ENCODE data around the gene FGD6. TPM values are rescaled to one million over a fixed set of nuclear protein-coding genes. Genes with fewer than 3 reads are reported as not detected.

FGD6 gene
- total and polyA plus RNA-seq, 11 donors, result 2.8 to 29.1 (median 18.5) TPM

DNA sequence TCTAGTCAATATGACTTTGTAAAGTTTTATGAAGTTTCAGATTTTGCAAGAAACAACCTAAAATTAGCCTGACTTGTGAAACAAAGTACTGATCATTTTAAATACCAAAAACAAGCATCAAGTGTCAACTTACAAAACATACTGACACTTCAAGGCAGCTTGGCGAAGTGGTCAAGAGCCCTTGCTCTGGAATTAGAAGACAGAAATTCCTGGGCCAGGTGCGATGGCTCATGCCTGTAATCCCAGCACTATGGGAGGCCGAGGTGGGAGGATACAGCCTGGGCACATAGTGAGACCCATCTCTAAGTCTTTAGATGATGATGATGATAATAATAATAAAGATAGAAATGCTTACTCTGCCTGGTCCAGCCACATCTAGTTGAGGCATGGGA lies 98.5 kb downstream of the FGD6 start:
- H3K27me3 ChIP-seq, result no peaks in the 10 kb centered on the region
- no peak overlapping the region for H3K4me3 ChIP-seq
- WGBS, 4 donors, result 75 to 88% (median 78%) methylated on average over 3 of the region's 3 CpGs
- DNase-seq, result no peak
- H3K27ac ChIP-seq, result peak overlapping the region in 4 of 12 donors; percentile 5 to 14 (median 8)
- TF ChIP-seq, protein P1, sequence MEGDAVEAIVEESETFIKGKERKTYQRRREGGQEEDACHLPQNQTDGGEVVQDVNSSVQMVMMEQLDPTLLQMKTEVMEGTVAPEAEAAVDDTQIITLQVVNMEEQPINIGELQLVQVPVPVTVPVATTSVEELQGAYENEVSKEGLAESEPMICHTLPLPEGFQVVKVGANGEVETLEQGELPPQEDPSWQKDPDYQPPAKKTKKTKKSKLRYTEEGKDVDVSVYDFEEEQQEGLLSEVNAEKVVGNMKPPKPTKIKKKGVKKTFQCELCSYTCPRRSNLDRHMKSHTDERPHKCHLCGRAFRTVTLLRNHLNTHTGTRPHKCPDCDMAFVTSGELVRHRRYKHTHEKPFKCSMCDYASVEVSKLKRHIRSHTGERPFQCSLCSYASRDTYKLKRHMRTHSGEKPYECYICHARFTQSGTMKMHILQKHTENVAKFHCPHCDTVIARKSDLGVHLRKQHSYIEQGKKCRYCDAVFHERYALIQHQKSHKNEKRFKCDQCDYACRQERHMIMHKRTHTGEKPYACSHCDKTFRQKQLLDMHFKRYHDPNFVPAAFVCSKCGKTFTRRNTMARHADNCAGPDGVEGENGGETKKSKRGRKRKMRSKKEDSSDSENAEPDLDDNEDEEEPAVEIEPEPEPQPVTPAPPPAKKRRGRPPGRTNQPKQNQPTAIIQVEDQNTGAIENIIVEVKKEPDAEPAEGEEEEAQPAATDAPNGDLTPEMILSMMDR (IDR thresholded peaks at IDR 0.05), result no peak
- TF ChIP-seq POLR2A (IDR thresholded peaks at IDR 0.05), result no peak
- peaks cover 0 to 24% (median 9%) of the 10 kb centered on the region in 12 donors for H3K4me1 ChIP-seq
- H3K36me3 ChIP-seq, result peaks cover 0 to 3% (median 0%) of the 10 kb centered on the region in 9 donors
- ATAC-seq, result no peak
- no peaks in the 10 kb centered on the region for H3K9me3 ChIP-seq
- intact Hi-C loops (cut with DNase I), result loop anchor here in 6 of 10 donors (2.0 to 10.0 kb wide), 5 partner anchors 96 to 414 kb away; partner anchors contain the start of genes FGD6 (in 5 of the 6) and VEZT (in 5 of the 6)

DNA sequence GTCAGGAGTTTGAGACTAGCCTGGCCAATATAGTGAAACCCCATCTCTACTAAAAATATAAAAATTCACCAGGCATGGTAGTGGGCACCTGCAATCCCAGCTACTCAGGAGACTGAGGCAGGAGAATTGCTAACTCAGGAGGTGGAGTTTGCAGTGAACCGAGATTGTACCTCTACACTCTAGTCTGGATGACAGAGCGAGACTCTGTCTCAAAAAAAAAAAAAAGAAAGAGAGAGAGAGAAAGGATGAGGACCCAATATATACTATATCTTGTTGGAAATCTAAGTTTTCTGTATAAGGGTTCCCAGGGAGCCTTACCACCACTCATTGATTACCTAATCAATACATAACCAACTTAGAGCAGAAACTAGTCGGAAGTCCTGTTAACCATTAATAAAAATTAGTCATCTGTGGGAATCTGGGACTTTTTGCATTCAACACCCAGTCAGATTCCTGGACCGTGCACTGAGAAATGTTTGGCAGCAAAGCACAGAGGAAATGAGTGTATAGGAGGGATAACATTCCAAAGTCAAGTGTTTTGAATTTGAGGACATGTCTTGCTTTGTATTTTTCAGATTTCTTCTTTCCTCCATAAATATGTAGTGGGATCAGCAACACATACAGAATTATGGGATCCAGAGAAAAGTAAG lies 99.0 kb downstream of the FGD6 start:
- H3K4me1 ChIP-seq, result peaks cover 0 to 24% (median 9%) of the 10 kb centered on the region in 12 donors
- ATAC-seq, result peak in 1 of 4 donors; percentile 46
- H3K9me3 ChIP-seq, result no peaks in the 10 kb centered on the region
- H3K27me3 ChIP-seq, result no peaks in the 10 kb centered on the region
- H3K4me3 ChIP-seq, result no peak overlapping the region
- intact Hi-C loops (cut with DNase I), result loop anchor here in 6 of 10 donors (2.0 to 10.0 kb wide), 5 partner anchors 97 to 414 kb away; partner anchors contain the start of genes FGD6 (in 5 of the 6) and VEZT (in 5 of the 6)
- H3K27ac ChIP-seq, result peak overlapping the region in 4 of 12 donors; percentile 5 to 14 (median 8)
- no peak for DNase-seq
- 38 to 47% (median 40%) methylated on average over 4 of the region's 4 CpGs for whole genome bisulfite sequencing, 4 donors
- TF ChIP-seq, protein P1 (IDR thresholded peaks at IDR 0.05), result no peak
- no peak for TF ChIP-seq POLR2A (IDR thresholded peaks at IDR 0.05)
- peaks cover 0 to 8% (median 0%) of the 10 kb centered on the region in 9 donors for H3K36me3 ChIP-seq

DNA sequence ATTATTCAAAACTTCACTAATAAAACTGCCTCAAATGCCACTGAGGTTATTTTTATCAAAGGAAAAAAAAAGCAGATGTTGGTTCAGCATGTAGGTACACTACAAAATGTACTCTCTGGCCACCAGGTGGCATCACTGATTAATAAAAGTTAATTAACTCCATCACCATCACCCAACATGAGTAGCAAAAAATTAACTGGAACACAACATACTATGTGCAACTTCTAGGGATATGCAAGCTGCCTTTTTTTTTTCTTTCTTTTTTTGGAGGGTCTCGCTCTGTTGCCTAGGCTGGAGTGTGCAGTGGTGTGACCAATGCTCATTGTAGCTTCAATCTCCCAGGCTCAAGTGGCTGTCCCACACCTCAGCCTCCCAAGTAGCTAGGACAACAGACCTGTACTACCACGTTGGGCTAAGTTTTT lies 100.1 kb downstream of the FGD6 start:
- peak overlapping the region in 2 of 12 donors; percentile 35 to 40 for H3K27ac ChIP-seq

More for the DNA sequence above, 100.1 kb downstream of the FGD6 start:
- intact Hi-C loops (cut with DNase I), result loop anchor here (1.0 to 10.0 kb wide), 12 partner anchors 98 to 418 kb away; partner anchors contain the start of genes FGD6 (in 10 of the 10) and VEZT (in 10 of the 10)
- no peak for TF ChIP-seq POLR2A (IDR thresholded peaks at IDR 0.05)
- TF ChIP-seq, protein P1 (IDR thresholded peaks at IDR 0.05), result peak; percentile 62 to 82 (median 77)
- peak in 4 of 5 donors; percentile 50 to 72 (median 67) for DNase-seq
- Histone ChIP-seq H3K27me3 (no peaks in the 10 kb centered on the region), H3K4me1 (peaks cover 0 to 24% (median 9%) of the 10 kb centered on the region in 12 donors), H3K9me3 (no peaks in the 10 kb centered on the region), H3K36me3 (peaks cover 0 to 19% (median 9%) of the 10 kb centered on the region in 9 donors), H3K4me3 (no peak overlapping the region)
- 34 to 48% (median 40%) methylated on average over 2 of the region's 2 CpGs for WGBS, 4 donors
- ATAC-seq, result peak; percentile 70 to 88 (median 85)
